ENCODE results near the gene CDK16. TPM values are rescaled to one million over a fixed set of nuclear protein-coding genes. Genes with fewer than 3 reads are reported as not detected.

The CDK16 gene
- polyA plus RNA-seq, 1 donor (not counting 4 experiments of a cell fraction or from before 2014, with no cell fraction given): 79.3 TPM

DNA sequence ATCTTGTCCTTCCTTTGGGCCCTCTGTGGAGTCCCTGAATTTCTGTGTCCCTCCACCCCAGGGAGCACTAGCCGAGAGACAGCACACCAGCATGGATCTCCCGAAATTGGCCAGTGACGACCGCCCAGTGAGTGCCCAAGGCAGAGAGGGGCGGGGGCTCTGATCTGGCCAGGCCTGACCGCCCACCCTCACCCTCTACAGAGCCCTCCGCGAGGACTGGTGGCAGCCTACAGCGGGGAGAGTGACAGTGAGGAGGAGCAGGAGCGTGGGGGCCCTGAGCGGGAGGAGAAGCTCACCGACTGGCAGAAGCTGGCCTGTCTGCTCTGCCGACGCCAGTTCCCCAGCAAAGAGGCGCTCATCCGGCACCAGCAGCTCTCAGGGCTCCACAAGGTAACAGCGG lies 33.2 kb upstream of the CDK16 start:
- H3K4me1 ChIP-seq (ENCODE audit: control insufficient read depth, extremely low read depth, insufficient read depth, low read length): peaks cover 1% of the 10 kb centered on the region
- no peaks in the 10 kb centered on the region for H4K20me1 ChIP-seq (ENCODE audit: control insufficient read depth, extremely low read depth, insufficient read depth, low read length)
- H3K9ac ChIP-seq (ENCODE audit: control insufficient read depth, extremely low read depth, insufficient read depth, low read length): no peak overlapping the region
- no peak overlapping the region for H2AFZ ChIP-seq (ENCODE audit: control insufficient read depth, low read length)
- no peaks in the 10 kb centered on the region for H3K9me1 ChIP-seq (ENCODE audit: control insufficient read depth, extremely low read depth, insufficient read depth, low read length)
- TF ChIP-seq EZH2 (IDR thresholded peaks at IDR 0.05; ENCODE audit: low read length): no peak
- no peak for TF ChIP-seq CTCF (optimal IDR thresholded peaks at IDR 0.05 in 1 of 3, IDR thresholded peaks at IDR 0.05 in 1 of 3, conservative IDR thresholded peaks at IDR 0.05 in 1 of 3; ENCODE audit: extremely low read depth in 1 of 3, insufficient read depth in 2 of 3, low read length in 3 of 3)
- dilution Hi-C loops (cut with MboI; ENCODE audit: extremely low pct_ligation_motif_present, low sequenced_read_pairs): no loop called here
- H3K27ac ChIP-seq (ENCODE audit: control insufficient read depth, insufficient read depth, low read length): no peak overlapping the region
- H3K79me2 ChIP-seq (ENCODE audit: control insufficient read depth, insufficient read depth, low read length): no peaks in the 10 kb centered on the region
- H3K9me3 ChIP-seq (ENCODE audit: control insufficient read depth, low read depth, low read length): no peaks in the 10 kb centered on the region
- no peak overlapping the region for H3K4me3 ChIP-seq (ENCODE audit: control insufficient read depth in 2 of 3, extremely low read depth in 1 of 3, insufficient read depth in 2 of 3, low read depth in 1 of 3, low read length in 3 of 3)
- H3K27me3 ChIP-seq (ENCODE audit: control insufficient read depth, extremely low read depth, insufficient read depth, low read length): no peaks in the 10 kb centered on the region
- H3K4me2 ChIP-seq (ENCODE audit: control insufficient read depth, extremely low read depth, insufficient read depth, low read depth, low read length): no peak overlapping the region
- FAIRE-seq (no peak), DNase-seq (ENCODE audit: low read depth, low spot score) (no peak)
- H3K36me3 ChIP-seq (ENCODE audit: control insufficient read depth in 2 of 2, extremely low read depth in 1 of 2, insufficient read depth in 2 of 2, low read length in 2 of 2): peaks cover 4 to 11% of the 10 kb centered on the region in 2 experiments

GRCh38 chrX:47186096-47186740 lies 32.3 kb upstream of the CDK16 start:
- TF ChIP-seq EZH2 (IDR thresholded peaks at IDR 0.05; ENCODE audit: low read length) (no peak), CTCF (optimal IDR thresholded peaks at IDR 0.05 in 1 of 3, IDR thresholded peaks at IDR 0.05 in 1 of 3, conservative IDR thresholded peaks at IDR 0.05 in 1 of 3; ENCODE audit: extremely low read depth in 1 of 3, insufficient read depth in 2 of 3, low read length in 3 of 3) (no peak)
- no peak for FAIRE-seq
- dilution Hi-C loops (cut with MboI; ENCODE audit: extremely low pct_ligation_motif_present, low sequenced_read_pairs): no loop called here

More at GRCh38 chrX:47186096-47186740, 32.3 kb upstream of the CDK16 start:
- H4K20me1 ChIP-seq (ENCODE audit: control insufficient read depth, extremely low read depth, insufficient read depth, low read length): no peaks in the 10 kb centered on the region
- no peak overlapping the region for H3K9ac ChIP-seq (ENCODE audit: control insufficient read depth, extremely low read depth, insufficient read depth, low read length)
- no peak overlapping the region for H3K27ac ChIP-seq (ENCODE audit: control insufficient read depth, insufficient read depth, low read length)
- peaks cover 0 to 8% of the 10 kb centered on the region in 2 experiments for H3K36me3 ChIP-seq (ENCODE audit: control insufficient read depth in 2 of 2, extremely low read depth in 1 of 2, insufficient read depth in 2 of 2, low read length in 2 of 2)
- DNase-seq (ENCODE audit: low read depth, low spot score): no peak
- no peak overlapping the region for H2AFZ ChIP-seq (ENCODE audit: control insufficient read depth, low read length)
- H3K4me1 ChIP-seq (ENCODE audit: control insufficient read depth, extremely low read depth, insufficient read depth, low read length): peaks cover 3% of the 10 kb centered on the region
- no peaks in the 10 kb centered on the region for H3K9me3 ChIP-seq (ENCODE audit: control insufficient read depth, low read depth, low read length)
- H3K27me3 ChIP-seq (ENCODE audit: control insufficient read depth, extremely low read depth, insufficient read depth, low read length): no peaks in the 10 kb centered on the region
- H3K4me3 ChIP-seq (ENCODE audit: control insufficient read depth in 2 of 3, extremely low read depth in 1 of 3, insufficient read depth in 2 of 3, low read depth in 1 of 3, low read length in 3 of 3): no peak overlapping the region
- H3K79me2 ChIP-seq (ENCODE audit: control insufficient read depth, insufficient read depth, low read length): no peaks in the 10 kb centered on the region
- H3K9me1 ChIP-seq (ENCODE audit: control insufficient read depth, extremely low read depth, insufficient read depth, low read length): no peaks in the 10 kb centered on the region
- no peak overlapping the region for H3K4me2 ChIP-seq (ENCODE audit: control insufficient read depth, extremely low read depth, insufficient read depth, low read depth, low read length)

Measured in keratinocyte (primary cell).